Right cardiac atrium (tissue), 5 donors: ENCODE measurements around the gene ATP4A. TPM values are rescaled to one million over a fixed set of nuclear protein-coding genes. Genes with fewer than 3 reads are reported as not detected.

Experiments used
- ATAC-seq, 2 donors: fragments of 200-7000 bp; cut with Tn5 transposase; one replicate each; pipeline versions ENCODE4 v1.8.0 to v1.9.1; 2020; ENCODE audit warnings: moderate library complexity in 2 of 2, mild to moderate bottlenecking in 1 of 2
- DNase-seq, 3 donors: peaks; one replicate each; pipeline ENCODE4 v3.0.0-alpha.2; 2020
- H3K27ac ChIP-seq: one replicate; pipeline ENCODE4 v1.5.1; 2013; ENCODE audit warnings: mild to moderate bottlenecking, low read length, control low read depth, moderate library complexity
- H3K27me3 ChIP-seq: one replicate; pipeline ENCODE4 v1.6.1; 2013; ENCODE audit not compliant: control insufficient read depth, insufficient read depth
- H3K4me1 ChIP-seq: one replicate; pipeline ENCODE4 v1.6.1; 2013; ENCODE audit warnings: low read length; ENCODE audit not compliant: control insufficient read depth, insufficient read depth
- H3K4me3 ChIP-seq: one replicate; pipeline ENCODE4 v1.5.1; 2013; ENCODE audit warnings: low read length, control low read depth
- H3K9me3 ChIP-seq: one replicate; pipeline ENCODE4 v1.6.1; 2013; ENCODE audit warnings: low read length; ENCODE audit not compliant: control insufficient read depth
- WGBS: extraction: QIAGEN DNeasy Blood & Tissue Kit; methylation state at CpG from one replicate; pipeline ENCODE4 v1.1.7; 2013; 5-methylcytosine and 5-hydroxymethylcytosine counted together
- intact Hi-C, 4 donors: fragments of 100-400 bp; cut with DNase I; formaldehyde crosslinking; loops; one replicate each; pipeline versions ENCODE4 v1.11.0 to v1.14.0; 2022 to 2023
- polyA plus RNA-seq: library from polyadenylated mRNA; stranded (reverse); fragments of 200-250 nt; gene quantifications from one replicate; pipeline ENCODE4 v1.2.3, GENCODE V29; 2013
- total RNA-seq, 4 donors: library from RNA; stranded (reverse); fragmentation: NEBNext Ultra II Directional; extraction: Animal tissue kit (Norgen Biotek cat#: 25700); gene quantifications; one replicate each; pipeline ENCODE4 v1.2.1, GENCODE V29; 2021
- donor health status: healthy with polysubstance abuse.
- donor health status: DM: no; HTN: yes; CAD: no.
- donor health status: DM: no; HTN: no; CAD: no.
- donor health status: DM: no; HTN: yes; CAD: no; lungs with severe emphysema.
- donor health status: DM: yes; HTN: yes; CAD: no.

ATP4A gene
- total and polyA plus RNA-seq, 5 donors: not detected

GRCh38 chr19:35519291-35519690 lies 44.2 kb downstream of the ATP4A start:
- DNase-seq: no peak
- intact Hi-C loops: loop anchor here in 1 of 4 donors (10.0 kb wide), 1 partner anchor 66 kb away; the partner anchor contains the start of gene PMIS2
- no peaks in the 10 kb centered on the region for H3K27me3 ChIP-seq
- no peak overlapping the region for H3K4me3 ChIP-seq
- 65% methylated on average over 7 of the region's 7 CpGs for WGBS
- no peak overlapping the region for H3K27ac ChIP-seq
- H3K9me3 ChIP-seq: no peaks in the 10 kb centered on the region
- no peaks in the 10 kb centered on the region for H3K4me1 ChIP-seq
- ATAC-seq: no peak

- H3K9me3 ChIP-seq: no peaks in the 10 kb centered on the region
- WGBS: 44% methylated on average over 6 of the region's 6 CpGs
- no peak overlapping the region for H3K4me3 ChIP-seq
- H3K4me1 ChIP-seq: no peaks in the 10 kb centered on the region
- no peak overlapping the region for H3K27ac ChIP-seq
- no peaks in the 10 kb centered on the region for H3K27me3 ChIP-seq
- DNase-seq: peak in 1 of 3 donors; percentile 6
- no peak for ATAC-seq
- intact Hi-C loops: loop anchor here in 1 of 4 donors (10.0 kb wide), 1 partner anchor 66 kb away; the partner anchor contains the start of gene PMIS2
Measured at GRCh38 chr19:35518313-35518712, 45.1 kb downstream of the ATP4A start.

- no peak for ATAC-seq
- Histone ChIP-seq H3K27me3 (no peaks in the 10 kb centered on the region), H3K9me3 (no peaks in the 10 kb centered on the region), H3K27ac (no peak overlapping the region), H3K4me1 (no peaks in the 10 kb centered on the region), H3K4me3 (no peak overlapping the region)
- peak in 1 of 3 donors; percentile 1 for DNase-seq
- intact Hi-C loops: loop anchor here in 1 of 4 donors (10.0 kb wide), 1 partner anchor 67 kb away; the partner anchor contains the start of gene PMIS2
- 82% methylated on average over 2 of the region's 2 CpGs for WGBS
Measured at GRCh38 chr19:35517342-35517741, 46.1 kb downstream of the ATP4A start.

GRCh38 chr19:35516310-35516709 lies 47.1 kb downstream of the ATP4A start:
- Histone ChIP-seq H3K4me3 (no peak overlapping the region), H3K27ac (no peak overlapping the region), H3K27me3 (no peaks in the 10 kb centered on the region), H3K4me1 (no peaks in the 10 kb centered on the region), H3K9me3 (no peaks in the 10 kb centered on the region)
- no peak for DNase-seq
- WGBS: 88% methylated on average over 3 of the region's 3 CpGs
- ATAC-seq: no peak
- intact Hi-C loops: loop anchor here in 1 of 4 donors (10.0 kb wide), 1 partner anchor 68 kb away; the partner anchor contains the start of gene PMIS2

GRCh38 chr19:35514282-35514809 lies 49.1 kb downstream of the ATP4A start:
- Histone ChIP-seq H3K27me3 (no peaks in the 10 kb centered on the region), H3K27ac (no peak overlapping the region), H3K4me1 (no peaks in the 10 kb centered on the region), H3K4me3 (no peak overlapping the region), H3K9me3 (no peaks in the 10 kb centered on the region)
- DNase-seq (no peak), ATAC-seq (peak in 1 of 2 donors; percentile 47)
- intact Hi-C loops: loop anchor here in 1 of 4 donors (10.0 kb wide), 1 partner anchor 70 kb away; the partner anchor contains the start of gene PMIS2
- WGBS: 19% methylated on average over 20 of the region's 20 CpGs

GRCh38 chr19:35513628-35514281 lies 49.7 kb downstream of the ATP4A start, which contains the start of gene DMKN:
TSS of gene DMKN (minus strand) at chr19:35513649. CDS start at chr19:35513475, 174 bp downstream.
- Histone ChIP-seq H3K27me3 (no peaks in the 10 kb centered on the region), H3K9me3 (no peaks in the 10 kb centered on the region), H3K4me3 (no peak within 1 kb of the TSS), H3K27ac (no peak within 1 kb of the TSS), H3K4me1 (no peaks in the 10 kb centered on the region)
- WGBS: 18% methylated on average over 15 of the region's 15 CpGs
- ATAC-seq (no peak), DNase-seq (no peak)
- intact Hi-C loops: loop anchor here in 1 of 4 donors (10.0 kb wide), 1 partner anchor 71 kb away; the partner anchor contains the start of gene PMIS2

- Histone ChIP-seq H3K4me3 (no peak overlapping the region), H3K4me1 (no peaks in the 10 kb centered on the region), H3K9me3 (no peaks in the 10 kb centered on the region), H3K27me3 (no peaks in the 10 kb centered on the region), H3K27ac (no peak overlapping the region)
- WGBS: 65% methylated on average over 15 of the region's 15 CpGs
- ATAC-seq (no peak), DNase-seq (no peak)
- intact Hi-C loops: loop anchor here in 1 of 4 donors (10.0 kb wide), 1 partner anchor 72 kb away; the partner anchor contains the start of gene PMIS2
Measured at GRCh38 chr19:35512831-35513627, 50.4 kb downstream of the ATP4A start.

- 75% methylated on average over 7 of the region's 7 CpGs for WGBS
- intact Hi-C loops: loop anchor here in 1 of 4 donors (10.0 kb wide), 1 partner anchor 73 kb away; the partner anchor contains the start of gene PMIS2
- H3K27me3 ChIP-seq: no peaks in the 10 kb centered on the region
- DNase-seq (no peak), ATAC-seq (no peak)
- H3K4me1 ChIP-seq: no peaks in the 10 kb centered on the region
- no peaks in the 10 kb centered on the region for H3K9me3 ChIP-seq
- H3K27ac ChIP-seq: no peak overlapping the region
- no peak overlapping the region for H3K4me3 ChIP-seq
Measured at GRCh38 chr19:35511337-35511736, 52.1 kb downstream of the ATP4A start.

- Histone ChIP-seq H3K4me3 (no peak overlapping the region), H3K27ac (no peak overlapping the region), H3K9me3 (no peaks in the 10 kb centered on the region), H3K27me3 (no peaks in the 10 kb centered on the region), H3K4me1 (no peaks in the 10 kb centered on the region)
- ATAC-seq (peak in 1 of 2 donors; percentile 19), DNase-seq (no peak)
- intact Hi-C loops: loop anchor here in 1 of 4 donors (10.0 kb wide), 1 partner anchor 74 kb away; the partner anchor contains the start of gene PMIS2
- 7% methylated on average over 15 of the region's 15 CpGs for WGBS
Measured at GRCh38 chr19:35510626-35510964, 52.9 kb downstream of the ATP4A start.

GRCh38 chr19:35509861-35510625 lies 53.4 kb downstream of the ATP4A start:
- peak; percentile 84 to 87 for ATAC-seq
- H3K27me3 ChIP-seq: no peaks in the 10 kb centered on the region
- DNase-seq: peak; percentile 77 to 91 (median 90)
- no peaks in the 10 kb centered on the region for H3K9me3 ChIP-seq
- intact Hi-C loops: loop anchor here in 1 of 4 donors (10.0 kb wide), 1 partner anchor 75 kb away; the partner anchor contains the start of gene PMIS2
- peak overlapping the region; percentile 29 for H3K4me3 ChIP-seq
- no peaks in the 10 kb centered on the region for H3K4me1 ChIP-seq
- H3K27ac ChIP-seq: no peak overlapping the region
- WGBS: under 1% methylated on average over 39 of the region's 39 CpGs
